ENCODE data around the gene ZGRF1.

DNA sequence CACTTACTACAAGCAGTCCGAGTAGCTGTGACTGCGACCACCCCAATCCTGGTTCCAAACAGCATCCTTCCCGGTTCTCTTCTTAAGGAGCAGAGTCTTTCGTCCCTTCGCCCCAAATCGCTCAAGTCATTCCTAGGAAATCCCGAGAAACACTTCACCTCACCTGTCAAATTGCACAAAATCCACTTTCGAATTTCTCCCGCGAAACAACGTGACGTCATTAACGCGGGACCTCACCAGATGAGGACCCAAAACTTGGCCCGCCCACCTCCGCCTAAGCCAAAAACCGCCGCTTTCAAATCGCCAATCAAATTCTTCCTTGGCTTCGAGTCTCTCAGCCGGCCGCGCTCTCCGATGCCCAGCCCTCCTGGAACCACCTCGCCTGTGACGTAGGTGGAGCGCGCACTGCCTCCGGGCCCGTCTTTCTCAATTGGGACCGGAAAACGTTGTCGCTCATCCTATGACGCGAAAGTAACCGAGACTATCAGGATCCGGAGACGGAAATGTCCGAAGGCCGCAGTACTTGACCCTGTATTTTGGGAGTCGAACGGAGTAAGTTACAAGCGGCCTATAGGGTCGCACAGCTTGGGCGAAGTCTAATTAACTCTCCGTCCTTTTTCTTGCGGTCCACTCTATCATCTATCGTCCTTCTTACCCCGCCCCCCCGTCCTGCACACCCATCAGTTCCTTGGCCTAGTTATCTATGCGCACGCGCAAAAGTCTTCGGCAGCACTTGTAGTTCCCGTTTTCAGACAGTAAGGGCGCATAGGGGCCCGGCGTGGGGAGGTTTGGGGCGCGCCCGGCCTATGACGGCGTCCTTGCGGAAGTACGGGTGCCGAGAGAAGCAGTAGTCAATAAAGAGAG, at the start of gene ZGRF1, which contains the start of gene LARP7:
- TF ChIP-seq EZH2 (IDR thresholded peaks at IDR 0.05; ENCODE audit: insufficient read depth, poor library complexity, severe bottlenecking) (no peak), EZH2phosphoT487 (IDR thresholded peaks at IDR 0.05; ENCODE audit: insufficient read depth, low read depth) (no peak)
